Measurements from ENCODE around the gene MRPS27.

GRCh38 chr5:72285424-72285821, 34.6 kb downstream of the MRPS27 start:
- TF ChIP-seq CTCF (IDR thresholded peaks at IDR 0.05) = no peak
- no peak for TF ChIP-seq EP300 (IDR thresholded peaks at IDR 0.05)
- TF ChIP-seq POLR2A (IDR thresholded peaks at IDR 0.05) = no peak
